Mucosa of gallbladder (tissue), 1 donor: ENCODE measurements around the gene ACOT13. TPM values are rescaled to one million over a fixed set of nuclear protein-coding genes. Genes with fewer than 3 reads are reported as not detected.
A peak's percentile ranks its signal among the peaks of the same experiment; 100 is the strongest.
"Not testable (repeated sequence)": the region's sequence is repeated elsewhere in the genome, so short reads cannot be mapped to it uniquely, and the experiment has no call there.

ENCODE experiments used
- DNase-seq: peaks from one replicate; pipeline ENCODE4 v3.0.0-alpha.2; 2020; ENCODE audit warnings: low spot score
- total RNA-seq: library from RNA; stranded (reverse); gene quantifications from one replicate; pipeline ENCODE4 v1.2.1, GENCODE V29; 2021
- donor health status: DM: no; HTN: no; CAD: no.

The ACOT13 gene
- total RNA-seq, 1 donor from 2014 or later: 29.0 TPM

- DNase-seq: no peak
Measured at GRCh38 chr6:24662236-24662635, 4.6 kb upstream of the ACOT13 start.

DNA sequence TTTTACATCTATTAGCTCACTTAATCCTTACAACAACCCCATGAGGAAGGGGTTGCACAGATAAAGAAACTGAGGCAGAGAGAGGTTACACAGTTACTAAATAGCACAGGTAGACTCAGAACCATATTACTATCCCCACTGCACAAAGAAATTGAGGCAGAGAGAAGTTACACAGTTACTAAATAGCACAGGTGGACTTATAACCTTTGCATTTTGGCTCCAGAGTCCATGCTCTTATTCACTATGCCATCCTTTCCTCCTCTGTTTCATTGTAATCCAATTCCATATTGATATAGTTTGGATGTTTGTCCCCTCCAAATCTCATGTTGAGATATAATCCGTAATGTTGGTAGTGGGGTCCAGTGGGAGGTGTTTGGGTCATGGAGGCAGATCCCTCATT, 3.7 kb upstream of the ACOT13 start:
- no peak for DNase-seq

DNA sequence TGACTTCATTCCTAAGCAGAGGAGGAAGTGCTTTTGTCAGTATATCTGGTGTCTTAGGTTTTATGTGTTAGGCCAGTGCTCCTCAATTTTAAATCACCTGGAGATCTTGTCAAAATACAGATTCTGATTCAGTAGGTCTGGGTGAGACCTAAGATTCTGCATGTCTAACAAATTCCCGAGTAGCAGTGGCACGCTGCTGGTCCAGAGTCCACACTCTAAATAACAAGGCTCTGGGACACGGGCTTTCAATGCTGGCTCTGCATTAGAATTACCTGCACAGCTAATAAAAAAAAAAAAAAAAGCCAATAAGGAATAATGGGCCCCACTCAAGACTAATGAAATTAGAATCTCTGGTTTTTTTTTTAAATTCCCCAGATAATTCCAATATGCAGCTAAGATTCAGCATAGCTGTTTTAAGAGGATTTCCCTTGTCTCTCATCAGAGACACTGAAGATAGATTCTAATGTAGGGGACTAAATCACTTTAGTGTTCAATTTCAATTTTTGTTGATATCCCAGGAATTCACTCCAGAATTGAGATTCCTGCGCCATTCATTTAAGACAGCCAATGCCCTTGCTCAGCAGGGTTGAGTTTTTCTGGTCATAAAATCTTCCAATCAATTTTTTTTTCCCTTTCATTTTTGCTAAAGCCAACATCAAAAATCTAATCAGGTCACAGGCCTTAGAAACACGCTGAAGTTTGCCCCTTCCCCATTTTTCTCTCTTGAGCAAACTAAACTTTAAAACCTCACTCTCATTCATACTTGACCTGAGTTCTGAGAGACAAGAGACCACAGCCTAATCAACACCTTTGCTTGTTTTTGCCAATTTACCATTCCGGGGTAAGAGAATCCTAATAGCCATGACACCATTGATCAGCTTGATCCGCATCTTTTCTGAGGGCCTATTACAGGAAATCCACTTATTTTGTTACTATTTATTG, 2.6 kb upstream of the ACOT13 start:
- DNase-seq: peak; percentile 30

DNA sequence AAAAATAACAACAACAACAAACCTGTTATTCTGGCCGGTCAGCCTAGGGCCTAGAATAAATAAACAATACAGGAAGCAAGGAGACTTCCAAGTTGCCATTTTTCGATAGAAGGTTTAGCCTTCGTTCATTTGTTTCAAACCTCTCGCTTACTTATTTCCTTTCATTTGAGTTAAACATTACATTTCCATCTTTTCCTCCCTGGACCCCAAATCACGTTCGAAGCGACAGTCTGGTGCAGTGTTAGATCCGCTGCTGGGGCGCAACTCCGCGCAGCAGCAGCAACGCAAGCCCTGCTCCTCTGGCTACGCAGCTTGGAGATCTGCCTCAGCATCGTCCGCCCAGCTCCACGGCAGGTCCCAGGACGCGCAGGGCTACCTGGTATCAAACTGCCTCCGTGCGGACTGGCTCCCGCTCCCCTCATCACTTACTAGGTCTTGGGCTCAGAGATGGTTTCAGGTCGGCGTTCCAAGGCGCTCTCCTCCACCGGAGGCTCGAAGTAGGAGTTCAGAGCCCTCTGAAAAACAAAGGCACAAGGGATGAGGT, 708 bp upstream of the ACOT13 start:
- DNase-seq: peak; percentile 24

DNA sequence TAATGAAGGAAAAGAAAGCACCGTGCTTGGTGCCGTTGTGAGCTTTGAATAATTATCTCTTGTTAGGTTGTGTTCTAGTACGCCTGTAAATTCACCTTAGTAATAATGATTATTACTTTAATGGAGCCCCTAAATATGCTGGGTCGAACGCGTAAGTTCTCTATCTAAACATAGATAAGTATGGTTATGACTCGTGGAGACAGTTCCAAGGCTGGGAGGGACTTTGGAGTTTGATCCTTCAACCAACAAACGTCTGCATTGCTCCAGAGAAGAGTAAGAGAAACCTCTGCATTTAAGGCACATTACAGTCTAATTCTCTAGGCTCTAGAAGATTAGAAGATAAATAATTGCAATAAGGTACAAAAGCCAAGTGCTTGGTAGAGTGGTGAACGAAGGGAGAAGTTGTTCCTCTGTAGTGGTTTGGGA, 514 bp downstream of the ACOT13 start:
- peak; percentile 37 for DNase-seq

- DNase-seq: not testable (repeated sequence)
Measured at GRCh38 chr6:24668066-24668996, 1.5 kb downstream of the ACOT13 start.

GRCh38 chr6:24668997-24669361, 2.1 kb downstream of the ACOT13 start:
- DNase-seq: no peak

- not testable (repeated sequence) for DNase-seq
Measured at GRCh38 chr6:24670492-24670891, 3.6 kb downstream of the ACOT13 start.

- DNase-seq: not testable (repeated sequence)
Measured at GRCh38 chr6:24671077-24671476, 4.2 kb downstream of the ACOT13 start.

GRCh38 chr6:24672620-24673182, 5.8 kb downstream of the ACOT13 start:
- no peak for DNase-seq

DNA sequence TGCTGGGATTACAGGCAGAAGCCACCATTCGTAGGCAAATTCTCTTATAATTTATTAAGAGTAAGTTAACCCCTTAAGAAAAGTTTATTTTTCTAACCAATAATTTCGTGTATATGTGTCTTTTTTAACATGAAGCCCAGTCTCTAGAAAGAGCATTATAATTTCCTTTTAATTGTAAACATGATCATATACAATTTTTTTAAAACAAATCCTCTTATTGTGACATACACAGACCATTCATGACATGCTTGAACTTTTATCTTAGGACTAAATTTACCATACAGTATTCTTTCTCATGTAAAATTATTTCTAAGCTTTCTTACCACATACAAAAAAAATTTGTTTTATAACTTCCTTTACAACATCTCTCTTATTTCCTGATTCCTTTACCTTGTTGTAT, 6.7 kb downstream of the ACOT13 start:
- DNase-seq: no peak

DNA sequence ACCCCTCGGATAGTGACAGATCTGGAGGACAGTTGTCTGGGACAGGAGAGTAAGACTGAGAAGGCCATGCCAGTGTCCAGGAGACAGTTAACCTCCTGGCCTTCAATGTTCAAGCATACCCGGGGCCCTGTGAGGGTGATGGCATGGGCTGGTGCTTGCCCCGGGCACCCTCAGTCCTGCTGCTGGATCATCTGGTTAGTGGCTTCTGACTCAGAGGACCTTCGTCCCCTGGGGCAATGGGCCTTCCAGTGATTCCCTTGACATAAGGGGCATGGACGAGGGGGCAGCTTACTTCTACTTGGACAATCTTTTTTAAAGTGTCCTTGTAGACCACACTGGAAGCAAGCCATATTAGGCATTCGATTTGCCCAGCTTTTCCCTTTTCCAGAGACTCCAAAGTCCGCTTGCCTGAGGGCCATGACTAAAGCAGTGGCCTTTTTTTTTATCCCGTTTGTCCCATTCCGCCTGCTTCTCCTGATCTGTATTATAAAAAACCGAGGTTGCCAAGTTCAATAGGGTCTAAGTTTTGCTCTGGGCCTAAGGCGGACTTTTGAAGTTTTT, 12.0 kb downstream of the ACOT13 start:
- not testable (repeated sequence) for DNase-seq

DNA sequence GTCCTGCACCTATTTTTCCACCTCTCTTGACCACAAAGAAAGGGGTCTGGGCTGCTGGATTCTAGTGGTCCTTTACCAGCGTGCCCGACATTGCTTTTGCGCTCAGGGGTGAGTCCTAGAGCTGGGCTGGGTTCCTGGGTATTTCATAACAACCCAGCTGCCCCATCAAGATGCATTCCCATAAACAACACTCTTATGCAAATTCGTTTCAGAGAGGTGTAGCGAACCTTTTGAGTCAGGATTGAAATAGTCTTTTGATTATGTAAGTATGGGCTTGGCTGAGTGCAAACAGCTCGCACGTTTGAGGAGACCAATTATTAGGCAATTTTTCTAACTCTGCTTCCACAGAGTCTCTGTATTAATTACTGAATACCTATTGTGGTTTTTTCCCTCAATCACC, 13.7 kb downstream of the ACOT13 start:
- no peak for DNase-seq

DNA sequence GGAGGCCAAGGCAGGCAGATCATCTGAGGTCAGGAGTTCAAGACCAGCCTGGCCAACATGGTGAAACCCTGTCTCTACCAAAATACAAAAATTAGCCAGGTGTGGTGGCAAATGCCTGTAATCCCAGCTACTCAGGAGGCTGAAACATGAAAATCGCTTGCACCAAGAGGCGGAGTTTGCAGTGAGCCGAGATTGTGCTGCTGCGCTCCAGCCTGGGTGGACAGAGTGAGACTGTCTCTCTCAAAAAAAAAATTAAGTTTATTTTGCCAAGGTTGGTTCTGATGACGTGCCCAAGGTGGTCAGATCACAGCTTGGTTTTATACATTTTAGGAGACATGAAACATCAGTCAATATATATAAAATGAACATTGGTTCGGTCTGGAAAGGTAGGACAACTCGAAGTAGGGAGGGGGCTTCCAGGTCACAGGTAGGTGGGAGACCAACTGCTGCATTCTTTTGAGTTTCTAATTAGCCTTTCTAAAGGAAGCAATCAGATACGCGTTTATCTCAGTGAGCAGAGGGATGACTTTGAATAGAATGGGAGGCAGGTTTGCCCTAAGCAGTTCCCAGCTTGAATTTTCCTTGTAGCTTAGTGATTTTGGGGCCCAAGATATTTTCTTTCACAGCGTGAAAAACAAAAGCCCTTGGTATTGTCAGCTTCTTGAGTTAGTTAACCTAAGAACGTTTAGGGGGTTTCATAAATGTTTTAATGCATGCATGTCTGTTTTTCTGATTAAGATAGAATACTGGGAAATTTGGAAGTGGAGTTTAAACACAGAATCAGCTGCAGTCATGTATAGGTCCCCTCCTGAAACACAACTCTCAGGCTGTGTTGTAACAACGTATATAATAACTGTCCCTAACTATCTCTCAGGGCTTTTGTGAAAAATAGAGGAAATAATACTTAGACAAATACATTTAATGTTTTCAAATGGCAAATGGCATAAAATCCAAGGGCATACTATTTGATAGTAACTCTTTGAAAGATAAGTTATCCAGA, 16.7 kb downstream of the ACOT13 start:
- no peak for DNase-seq

DNA sequence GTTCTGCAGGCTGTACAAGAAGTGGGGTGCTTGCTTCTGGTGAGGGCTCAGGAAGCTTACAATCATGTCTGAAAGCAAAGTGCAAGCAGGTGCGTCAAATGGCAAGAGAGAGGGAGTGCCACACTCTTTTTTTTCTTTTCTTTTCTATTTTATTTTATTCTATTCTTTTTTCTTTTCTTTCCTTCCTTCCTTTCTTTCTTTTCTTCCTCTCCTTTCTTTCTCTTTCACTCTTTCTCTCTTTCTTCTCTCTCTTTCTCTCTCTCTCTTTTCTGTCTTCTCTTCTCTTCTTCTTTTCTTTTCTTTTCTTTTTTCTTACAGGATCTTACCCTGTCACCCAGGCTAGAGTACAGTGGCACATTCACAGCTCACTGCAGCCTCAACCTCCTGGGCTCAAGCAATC, 19.5 kb downstream of the ACOT13 start:
- no peak for DNase-seq

- DNase-seq: no peak
Measured at GRCh38 chr6:24686946-24687345, 20.1 kb downstream of the ACOT13 start.

- DNase-seq: no peak
Measured at GRCh38 chr6:24689964-24690363, 23.1 kb downstream of the ACOT13 start.

- DNase-seq: no peak
Measured at GRCh38 chr6:24690593-24690992, 23.7 kb downstream of the ACOT13 start.

- no peak for DNase-seq
Measured at GRCh38 chr6:24691550-24691949, 24.7 kb downstream of the ACOT13 start.

DNA sequence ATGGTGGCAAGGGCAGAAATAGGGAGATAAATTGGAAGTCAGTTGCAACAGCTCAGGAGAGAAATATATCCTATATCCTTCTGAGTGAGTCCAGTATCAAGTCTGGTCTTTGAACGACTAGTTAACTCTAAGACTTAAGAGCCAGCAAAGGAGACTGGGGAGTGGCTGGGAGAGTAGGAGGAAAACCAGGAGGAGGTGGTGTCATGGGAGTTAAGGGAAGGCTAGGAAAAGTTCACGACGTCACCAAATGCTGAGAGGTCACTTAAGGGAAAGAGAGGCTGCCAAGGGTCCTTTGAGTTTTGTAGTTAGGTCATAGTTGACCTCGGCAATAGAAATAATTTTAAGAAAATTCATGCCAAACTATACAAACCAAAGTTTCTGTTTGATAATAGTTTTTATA, 25.1 kb downstream of the ACOT13 start:
- no peak for DNase-seq
